Right lobe of liver (tissue), 6 donors: ENCODE results near the gene CPXM2. TPM values are rescaled to one million over a fixed set of nuclear protein-coding genes. Genes with fewer than 3 reads are reported as not detected.

ENCODE experiments used
- ATAC-seq, 4 donors: fragments of 200-7000 bp; cut with Tn5 transposase; one replicate each; pipeline ENCODE4 v1.9.1; 2020; ENCODE audit warnings: mild to moderate bottlenecking in 4 of 4, moderate library complexity in 4 of 4
- DNase-seq, 3 donors: peaks; one replicate each; pipeline ENCODE4 v3.0.0-alpha.2; 2020
- H3K27ac ChIP-seq, 3 donors: fragments of 200-600 bp; one replicate each; pipeline ENCODE4 v1.8.0; 2022
- H3K27me3 ChIP-seq, 2 donors: fragments of 200-600 bp; one replicate each; pipeline ENCODE4 v1.8.0; 2022
- H3K36me3 ChIP-seq, 4 donors: fragments of 200-600 bp; sonication (generic) in 1 of 4; one replicate each; pipeline versions ENCODE4 v1.5.1 to v1.8.0; 2017 to 2022; ENCODE audit warnings: control low read depth in 1 of 4
- H3K4me1 ChIP-seq, 4 donors: fragments of 200-600 bp; sonication (generic) in 1 of 4; one replicate each; pipeline versions ENCODE4 v1.5.1 to v1.8.0; 2017 to 2022; ENCODE audit warnings: control low read depth in 1 of 4
- H3K4me3 ChIP-seq, 3 donors: fragments of 200-600 bp; one replicate each; pipeline ENCODE4 v1.8.0; 2022
- H3K9me3 ChIP-seq, 4 donors: fragments of 200-600 bp; sonication (generic) in 1 of 4; one replicate each; pipeline versions ENCODE4 v1.5.1 to v1.8.0; 2017 to 2022; ENCODE audit warnings: control low read depth in 1 of 4
- CTCF ChIP-seq, 4 donors: fragments of 200-600 bp in 3 of 4; fragments of 450-650 bp in 1 of 4; IDR thresholded peaks; one replicate each; pipeline versions ENCODE4 v1.5.1 to v1.8.0; 2016 to 2022; ENCODE audit warnings: antibody characterized with exemption in 4 of 4, mild to moderate bottlenecking in 2 of 4
- POLR2A ChIP-seq: fragments of 450-650 bp; IDR thresholded peaks from one replicate; pipeline ENCODE4 v1.6.1; 2017; ENCODE audit warnings: antibody characterized with exemption, mild to moderate bottlenecking
- WGBS: methylation state at CpG from one replicate; pipeline ENCODE4 v1.1.6; 2018; ENCODE audit warnings: low coverage, low lambda C conversion rate; ENCODE audit not compliant: insufficient coverage; ENCODE audit errors: missing lambda C conversion rate; 5-methylcytosine and 5-hydroxymethylcytosine counted together
- intact Hi-C, 2 donors: fragments of 100-400 bp; cut with DNase I; formaldehyde crosslinking; loops; one replicate each; pipeline versions ENCODE4 v1.11.2 to v1.14.1; 2022
- total RNA-seq, 6 experiments: library from RNA; depleted of rRNA in 2 of 6; stranded (reverse); fragments of >200 nt in 2 of 6; fragmentation: NEBNext Ultra II Directional in 3 of 6; extraction: Animal tissue kit (Norgen Biotek cat#: 25700) in 3 of 6; gene quantifications; one replicate each; pipeline versions ENCODE4 v1.1.0 to v1.2.4, GENCODE V29; 2016 to 2023
- donor health status: DM: no; HTN: yes; CAD: no.
- donor health status: DM: no; HTN: no; CAD: no.
- donor health status: DM: no; HTN: no; CAD: no.
- donor health status: DM: no; HTN: yes; CAD: no.
- donor health status: DM: no; HTN: yes; CAD: no.

Gene CPXM2
- total RNA-seq, 6 experiments from 2014 or later = 0.29 to 2.6 (median 0.69) TPM

GRCh38 chr10:123751342-123752134, 140.1 kb downstream of the CPXM2 start:
- no peak for ATAC-seq
- DNase-seq = no peak
- no peak for TF ChIP-seq POLR2A
- no peak for TF ChIP-seq CTCF (IDR thresholded peaks at IDR 0.05)
- WGBS = 57% methylated on average over 10 of the region's 10 CpGs
- H3K4me1 ChIP-seq = no peaks in the 10 kb centered on the region
- no peak overlapping the region for H3K4me3 ChIP-seq
- H3K36me3 ChIP-seq = no peaks in the 10 kb centered on the region
- intact Hi-C loops = no loop called here
- no peaks in the 10 kb centered on the region for H3K27me3 ChIP-seq
- no peaks in the 10 kb centered on the region for H3K9me3 ChIP-seq
- H3K27ac ChIP-seq = no peak overlapping the region

GRCh38 chr10:123750901-123751300, 140.7 kb downstream of the CPXM2 start:
- Histone ChIP-seq H3K4me3 (no peak overlapping the region), H3K9me3 (no peaks in the 10 kb centered on the region), H3K4me1 (no peaks in the 10 kb centered on the region), H3K36me3 (no peaks in the 10 kb centered on the region), H3K27ac (no peak overlapping the region), H3K27me3 (no peaks in the 10 kb centered on the region)
- intact Hi-C loops = no loop called here
- DNase-seq (no peak), ATAC-seq (no peak)
- TF ChIP-seq POLR2A (no peak), CTCF (IDR thresholded peaks at IDR 0.05) (no peak)
- 83% methylated on average over 6 of the region's 9 CpGs for WGBS

GRCh38 chr10:123748711-123749110, 142.9 kb downstream of the CPXM2 start:
- intact Hi-C loops = no loop called here
- WGBS = 72% methylated on average over 11 of the region's 15 CpGs
- TF ChIP-seq POLR2A = no peak
- no peak for TF ChIP-seq CTCF (IDR thresholded peaks at IDR 0.05)

DNA sequence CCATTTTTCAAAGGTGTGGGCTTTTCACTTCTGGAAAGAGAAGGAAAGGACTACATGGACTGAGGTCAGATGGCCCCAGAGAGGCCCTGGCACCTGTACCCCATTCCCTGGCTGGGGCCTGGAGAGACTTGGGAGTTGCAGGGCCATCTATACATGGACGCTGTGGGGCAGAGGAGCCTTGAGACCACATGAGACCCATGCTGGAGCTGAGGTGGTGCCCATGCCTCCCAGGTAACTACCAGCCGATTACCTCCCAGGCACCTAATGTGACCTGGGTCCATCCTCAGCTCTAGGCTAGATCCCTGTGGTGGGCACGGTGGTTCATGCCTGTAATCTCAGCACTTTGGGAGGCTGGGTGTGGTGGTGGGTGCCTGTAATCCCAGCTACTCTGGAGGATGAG, 144.2 kb downstream of the CPXM2 start:
- no CpG with 5 or more reads among the region's 3 CpGs for WGBS
- Histone ChIP-seq H3K4me3 (no peak overlapping the region), H3K36me3 (no peaks in the 10 kb centered on the region), H3K27ac (no peak overlapping the region), H3K9me3 (no peaks in the 10 kb centered on the region), H3K27me3 (no peaks in the 10 kb centered on the region), H3K4me1 (no peaks in the 10 kb centered on the region)
- ATAC-seq (no peak), DNase-seq (no peak)
- TF ChIP-seq CTCF (IDR thresholded peaks at IDR 0.05) (no peak), POLR2A (no peak)
- intact Hi-C loops = no loop called here

More at GRCh38 chr10:123748711-123749110, 142.9 kb downstream of the CPXM2 start:
- H3K27me3 ChIP-seq = no peaks in the 10 kb centered on the region
- ATAC-seq = no peak
- no peak for DNase-seq
- H3K4me3 ChIP-seq = no peak overlapping the region
- H3K9me3 ChIP-seq = no peaks in the 10 kb centered on the region
- H3K36me3 ChIP-seq = no peaks in the 10 kb centered on the region
- H3K4me1 ChIP-seq = no peaks in the 10 kb centered on the region
- H3K27ac ChIP-seq = no peak overlapping the region
